ENCODE results near the gene MRPL21.

Gene MRPL21

GRCh38 chr11:68935066-68935465 is 31.4 kb upstream of the MRPL21 start:
- no peak for DNase-seq (ENCODE audit: low spot score)

GRCh38 chr11:68934666-68935065 is 31.0 kb upstream of the MRPL21 start:
- no peak for DNase-seq (ENCODE audit: low spot score)

- no peak for DNase-seq (ENCODE audit: low spot score)
Observed at GRCh38 chr11:68934321-68934645, 30.7 kb upstream of the MRPL21 start.

- DNase-seq (ENCODE audit: low spot score): no peak
Observed at GRCh38 chr11:68933605-68934320, 30.1 kb upstream of the MRPL21 start.

GRCh38 chr11:68932933-68933577 is 29.4 kb upstream of the MRPL21 start:
- DNase-seq (ENCODE audit: low spot score): no peak

- DNase-seq (ENCODE audit: low spot score): no peak
Observed at GRCh38 chr11:68932358-68932757, 28.7 kb upstream of the MRPL21 start.

GRCh38 chr11:68931911-68932310 is 28.3 kb upstream of the MRPL21 start:
- DNase-seq (ENCODE audit: low spot score): no peak

- no peak for DNase-seq (ENCODE audit: low spot score)
Observed at GRCh38 chr11:68930991-68931855, 27.6 kb upstream of the MRPL21 start.

- DNase-seq (ENCODE audit: low spot score): no peak
Observed at GRCh38 chr11:68929706-68930570, 26.3 kb upstream of the MRPL21 start.

GRCh38 chr11:68929135-68929534 is 25.5 kb upstream of the MRPL21 start:
- DNase-seq (ENCODE audit: low spot score): no peak

GRCh38 chr11:68928136-68928880 is 24.7 kb upstream of the MRPL21 start:
- DNase-seq (ENCODE audit: low spot score): no peak

GRCh38 chr11:68927280-68928135 is 23.9 kb upstream of the MRPL21 start:
- DNase-seq (ENCODE audit: low spot score): no peak

GRCh38 chr11:68925611-68926010 is 22.0 kb upstream of the MRPL21 start:
- no peak for DNase-seq (ENCODE audit: low spot score)

- DNase-seq (ENCODE audit: low spot score): no peak
Observed at GRCh38 chr11:68924073-68924925, 20.7 kb upstream of the MRPL21 start.

- DNase-seq (ENCODE audit: low spot score): no peak
Observed at GRCh38 chr11:68923614-68924013, 20.0 kb upstream of the MRPL21 start.

GRCh38 chr11:68916439-68916838 is 12.8 kb upstream of the MRPL21 start:
- no peak for DNase-seq (ENCODE audit: low spot score)

GRCh38 chr11:68914761-68915160 is 11.1 kb upstream of the MRPL21 start:
- no peak for DNase-seq (ENCODE audit: low spot score)

- DNase-seq (ENCODE audit: low spot score): no peak
Observed at GRCh38 chr11:68913188-68913587, 9.6 kb upstream of the MRPL21 start.

- DNase-seq (ENCODE audit: low spot score): no peak
Observed at GRCh38 chr11:68912254-68912653, 8.6 kb upstream of the MRPL21 start.
